ENCODE data around the gene TMEM247. TPM values are rescaled to one million over a fixed set of nuclear protein-coding genes. Genes with fewer than 3 reads are reported as not detected.

Gene TMEM247
- total RNA-seq, 4 donors from 2014 or later = not detected

GRCh38 chr2:46503686-46504085 is 24.3 kb downstream of the TMEM247 start:
- Histone ChIP-seq H3K9me3 (no peaks in the 10 kb centered on the region), H3K36me3 (no peaks in the 10 kb centered on the region), H3K27ac (no peak overlapping the region), H3K4me3 (replicated peaks in 1 of 3) (no peak overlapping the region), H3K27me3 (no peaks in the 10 kb centered on the region), H3K4me1 (peaks cover 0 to 4% of the 10 kb centered on the region in 2 donors)
- 82 to 87% methylated on average over 4 of the region's 4 CpGs for WGBS, 2 donors
- TF ChIP-seq POLR2A (IDR thresholded peaks at IDR 0.05) (no peak), CTCF (IDR thresholded peaks at IDR 0.05) (no peak)
- intact Hi-C loops (cut with DNase I) = no loop called here
- no peak for DNase-seq

- intact Hi-C loops (cut with DNase I) = no loop called here
- Histone ChIP-seq H3K36me3 (no peaks in the 10 kb centered on the region), H3K27me3 (no peaks in the 10 kb centered on the region), H3K4me1 (peaks cover 0 to 4% of the 10 kb centered on the region in 2 donors), H3K4me3 (replicated peaks in 1 of 3) (no peak overlapping the region), H3K9me3 (no peaks in the 10 kb centered on the region), H3K27ac (no peak overlapping the region)
- WGBS, 2 donors = 90 to 95% methylated on average over 2 of the region's 2 CpGs
- DNase-seq = no peak
- TF ChIP-seq CTCF (IDR thresholded peaks at IDR 0.05) (no peak), POLR2A (IDR thresholded peaks at IDR 0.05) (no peak)
These were observed 24.9 kb downstream of the TMEM247 start for GRCh38 chr2:46504221-46504620.

GRCh38 chr2:46504685-46505471 is 25.5 kb downstream of the TMEM247 start:
- DNase-seq = no peak
- 79 to 82% methylated on average over 8 of the region's 8 CpGs for WGBS, 2 donors
- no peaks in the 10 kb centered on the region for H3K4me1 ChIP-seq

GRCh38 chr2:46505472-46505783 is 26.1 kb downstream of the TMEM247 start:
- WGBS, 2 donors = 90 to 98% methylated on average over 3 of the region's 3 CpGs

More at GRCh38 chr2:46504685-46505471, 25.5 kb downstream of the TMEM247 start:
- TF ChIP-seq POLR2A (IDR thresholded peaks at IDR 0.05) (no peak), CTCF (IDR thresholded peaks at IDR 0.05) (no peak)
- intact Hi-C loops (cut with DNase I) = no loop called here
- no peak overlapping the region for H3K27ac ChIP-seq
- no peaks in the 10 kb centered on the region for H3K36me3 ChIP-seq
- H3K4me3 ChIP-seq (replicated peaks in 1 of 3) = no peak overlapping the region
- H3K9me3 ChIP-seq = no peaks in the 10 kb centered on the region
- no peaks in the 10 kb centered on the region for H3K27me3 ChIP-seq

More at GRCh38 chr2:46505472-46505783, 26.1 kb downstream of the TMEM247 start:
- Histone ChIP-seq H3K4me1 (no peaks in the 10 kb centered on the region), H3K9me3 (no peaks in the 10 kb centered on the region), H3K36me3 (no peaks in the 10 kb centered on the region), H3K27me3 (no peaks in the 10 kb centered on the region), H3K27ac (no peak overlapping the region), H3K4me3 (replicated peaks in 1 of 3) (no peak overlapping the region)
- no peak for TF ChIP-seq POLR2A (IDR thresholded peaks at IDR 0.05)
- no peak for TF ChIP-seq CTCF (IDR thresholded peaks at IDR 0.05)
- intact Hi-C loops (cut with DNase I) = no loop called here
- DNase-seq = no peak
